GM19467 (cell line): ENCODE results near the gene NDUFA5.
"Not testable (repeated sequence)": the region's sequence is repeated elsewhere in the genome, so short reads cannot be mapped to it uniquely, and the experiment has no call there.

Source experiments
- ATAC-seq: cut with Tn5 transposase; IDR thresholded peaks from one replicate; pipeline ENCODE4 v1.9.1; 2021; ENCODE audit warnings: mild to moderate bottlenecking, moderate library complexity; ENCODE audit not compliant: unreplicated experiment

NDUFA5 gene

DNA sequence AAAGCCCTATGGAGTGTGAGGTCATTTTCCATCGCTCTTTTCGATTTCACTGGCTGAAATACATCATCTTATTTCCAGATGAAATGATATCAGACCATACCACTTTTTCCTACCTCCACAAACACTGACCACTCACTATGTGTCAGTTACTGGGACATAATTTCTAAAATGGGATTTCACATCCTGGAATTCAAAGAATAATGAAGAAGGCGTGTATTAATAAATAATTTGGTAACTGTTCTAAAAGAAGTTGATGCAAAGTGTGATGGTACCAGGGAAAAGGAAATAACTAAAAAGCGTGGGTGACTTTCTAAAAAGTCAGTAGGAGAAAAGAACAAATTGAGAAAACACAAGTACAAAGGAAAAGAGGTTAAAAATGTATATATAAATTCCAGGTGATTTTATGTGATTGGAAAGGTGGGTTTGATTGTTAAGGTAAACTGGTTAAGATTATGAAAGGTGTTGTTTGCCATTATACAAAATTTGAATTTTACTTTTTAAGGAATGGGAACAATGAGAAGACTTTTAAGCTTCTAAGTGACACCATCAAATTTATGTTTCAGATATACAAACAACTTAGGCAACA is 764 bp upstream of the NDUFA5 start:
- ATAC-seq: no peak

DNA sequence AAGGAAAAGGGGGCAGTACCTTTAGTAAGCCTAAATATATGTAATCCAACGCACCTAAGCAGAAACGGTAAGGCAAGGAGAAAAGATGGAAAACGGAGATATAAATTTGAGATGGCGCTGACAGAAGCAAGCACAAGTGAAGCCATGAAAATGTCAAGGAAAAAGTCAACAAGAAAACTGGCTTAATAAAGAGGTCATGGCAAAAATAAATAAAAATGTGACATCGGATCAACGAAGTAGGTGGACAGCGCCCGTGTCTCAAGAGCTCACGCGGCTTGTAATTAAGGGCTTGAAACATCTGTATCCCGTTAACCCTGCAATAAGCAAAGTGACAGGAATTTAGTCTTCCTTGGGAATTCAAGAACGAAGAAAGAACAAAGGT is 611 bp downstream of the NDUFA5 start:
- no peak for ATAC-seq

DNA sequence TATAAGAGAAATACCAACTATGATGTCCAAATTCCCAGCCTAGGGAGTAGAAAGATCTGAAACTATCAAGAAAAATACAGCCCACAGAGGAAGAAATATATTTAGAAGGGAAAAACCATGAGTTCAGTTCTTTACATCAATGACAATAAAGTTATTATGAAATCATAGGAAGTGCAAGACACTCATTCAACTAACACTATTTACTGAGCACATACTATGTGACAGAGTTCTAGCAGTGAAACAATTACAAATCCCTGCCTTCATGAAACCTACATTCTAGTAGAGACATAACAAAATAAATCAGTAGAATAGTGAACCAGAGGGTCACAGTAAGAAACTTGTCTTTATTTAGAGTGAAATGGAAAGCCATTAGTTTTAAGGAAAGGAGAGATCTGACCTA is 2.1 kb downstream of the NDUFA5 start:
- ATAC-seq: no peak

DNA sequence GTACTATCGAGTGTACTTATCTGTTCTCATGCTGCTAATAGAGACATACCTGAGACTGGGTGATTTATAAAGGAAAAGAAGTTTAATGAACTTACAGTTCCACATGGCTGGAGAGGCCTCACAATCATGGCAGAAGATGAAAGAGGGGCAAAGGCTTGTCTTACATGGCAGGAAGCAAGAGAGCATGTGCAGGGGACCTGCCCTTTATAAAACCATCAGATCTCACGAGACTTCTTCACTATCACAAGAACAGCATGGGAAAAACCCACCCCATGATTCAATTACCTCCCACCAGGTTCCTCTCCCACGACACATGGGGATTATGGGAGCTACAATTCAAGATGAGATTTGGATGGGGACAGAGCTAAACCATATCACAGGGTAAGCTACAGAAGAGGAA is 4.5 kb downstream of the NDUFA5 start:
- ATAC-seq: no peak

DNA sequence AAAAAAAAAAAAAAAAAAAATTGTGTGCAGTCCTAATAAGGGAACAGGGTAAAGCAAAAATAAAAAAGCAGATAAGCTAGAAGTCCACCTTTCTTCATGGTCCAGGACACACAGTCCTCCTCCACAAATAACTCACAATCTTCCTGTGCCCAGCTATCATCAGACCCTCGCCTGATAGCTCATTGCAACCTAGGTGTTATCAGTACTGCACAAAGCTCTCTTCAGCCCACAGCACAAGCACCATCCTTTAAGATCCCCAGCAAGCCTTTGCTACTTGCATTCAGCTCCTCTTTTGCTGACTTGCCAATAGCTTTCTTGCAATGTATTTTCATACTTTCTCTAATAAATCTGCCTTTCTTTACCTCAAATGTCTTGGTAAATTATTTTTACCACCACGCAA is 5.0 kb downstream of the NDUFA5 start:
- ATAC-seq: no peak

DNA sequence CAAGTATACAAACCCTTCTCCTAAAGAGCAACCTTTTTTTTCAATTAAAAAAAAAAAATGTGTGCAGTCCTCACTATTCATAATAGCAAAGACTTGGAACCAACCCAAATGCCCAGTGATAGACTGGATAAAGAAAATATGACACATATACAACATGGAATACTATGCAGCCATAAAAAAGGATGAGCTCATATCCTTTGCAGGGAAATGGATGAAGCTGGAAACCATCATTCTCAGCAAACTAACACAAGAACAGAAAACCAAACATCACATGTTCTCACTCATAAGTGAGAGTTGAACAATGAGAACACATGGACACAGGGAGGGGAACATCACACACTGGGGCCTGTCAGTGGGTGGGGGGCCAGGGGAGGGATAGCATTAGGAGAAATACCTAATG is 5.5 kb downstream of the NDUFA5 start:
- ATAC-seq: not testable (repeated sequence)

DNA sequence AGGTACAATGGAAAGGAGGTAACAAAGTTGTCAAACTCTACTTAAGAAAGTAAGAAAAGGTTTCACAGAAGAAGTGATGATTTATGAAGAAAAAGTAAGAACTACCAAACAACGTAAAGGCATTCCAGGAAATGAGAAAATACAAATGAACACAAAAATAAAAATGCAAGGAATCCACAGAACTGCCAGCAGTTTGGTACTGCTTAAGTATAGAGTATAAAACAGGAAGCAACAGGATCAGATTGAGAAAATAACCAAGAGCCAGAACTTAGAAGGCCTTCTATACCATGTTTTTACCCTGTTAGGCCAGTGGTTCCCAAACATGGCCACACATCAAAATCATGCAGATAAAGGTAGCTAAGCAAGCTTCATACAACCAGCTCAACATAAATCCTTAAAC is 9.2 kb downstream of the NDUFA5 start:
- no peak for ATAC-seq

DNA sequence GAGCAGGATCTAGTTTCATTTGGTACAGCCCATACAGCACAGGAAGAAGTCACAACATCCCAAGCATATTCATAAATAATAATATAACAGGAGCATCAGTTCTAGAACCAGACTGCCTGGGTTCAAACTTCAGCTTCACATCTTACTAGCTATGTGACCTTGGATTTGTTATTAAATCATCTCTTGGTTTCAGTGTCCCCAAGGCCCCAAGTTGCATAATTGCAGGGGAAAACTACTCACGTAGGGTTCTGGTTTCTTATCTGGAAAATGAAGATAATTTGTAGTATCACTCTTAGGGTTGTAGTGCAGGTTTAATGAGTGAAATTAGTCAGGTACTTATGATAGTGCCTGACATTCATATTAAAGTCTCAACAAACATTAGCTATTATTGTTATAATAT is 17.7 kb downstream of the NDUFA5 start:
- ATAC-seq: no peak

DNA sequence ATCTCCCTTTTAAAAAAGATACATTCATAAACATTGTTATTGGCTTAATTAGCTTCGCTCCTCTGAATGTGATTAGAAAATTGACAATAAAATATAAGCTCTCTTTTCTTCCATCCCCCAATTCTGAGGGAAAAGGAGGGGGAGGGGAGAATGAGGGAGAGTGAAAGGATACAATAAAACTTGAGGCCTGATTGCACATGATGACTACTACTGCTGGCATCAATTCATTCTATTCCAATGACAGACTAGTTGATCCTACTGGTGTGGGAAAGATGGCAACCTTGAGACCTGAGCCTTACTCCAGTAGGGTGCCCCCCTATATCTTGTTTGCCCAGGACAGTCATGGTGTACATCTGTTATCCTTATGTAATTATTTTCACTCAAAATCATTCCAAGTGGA is 18.7 kb downstream of the NDUFA5 start:
- no peak for ATAC-seq

DNA sequence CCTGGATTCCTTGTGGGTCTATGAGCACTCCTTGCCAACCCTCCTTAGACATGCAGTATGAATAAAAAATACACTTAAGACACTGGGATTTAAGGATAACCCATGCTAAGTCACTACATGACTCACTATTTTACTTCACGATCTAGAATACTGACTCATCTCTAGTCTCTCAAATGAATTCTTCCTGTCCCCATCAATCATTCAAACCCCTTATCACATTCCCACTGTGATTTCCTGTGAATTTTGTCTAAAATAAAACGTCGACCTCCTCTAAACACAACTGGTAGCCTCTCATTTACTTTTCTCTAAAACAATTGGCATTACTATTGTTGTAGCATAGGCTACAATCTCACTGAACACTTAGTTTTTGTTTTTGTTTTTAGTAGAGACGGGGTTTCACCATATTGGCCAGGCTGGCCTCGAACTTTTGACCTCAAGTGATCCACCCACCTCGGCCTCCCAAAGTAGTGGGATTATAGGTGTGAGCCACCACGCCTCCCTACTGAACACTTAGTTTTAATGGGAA is 19.4 kb downstream of the NDUFA5 start:
- no peak for ATAC-seq

DNA sequence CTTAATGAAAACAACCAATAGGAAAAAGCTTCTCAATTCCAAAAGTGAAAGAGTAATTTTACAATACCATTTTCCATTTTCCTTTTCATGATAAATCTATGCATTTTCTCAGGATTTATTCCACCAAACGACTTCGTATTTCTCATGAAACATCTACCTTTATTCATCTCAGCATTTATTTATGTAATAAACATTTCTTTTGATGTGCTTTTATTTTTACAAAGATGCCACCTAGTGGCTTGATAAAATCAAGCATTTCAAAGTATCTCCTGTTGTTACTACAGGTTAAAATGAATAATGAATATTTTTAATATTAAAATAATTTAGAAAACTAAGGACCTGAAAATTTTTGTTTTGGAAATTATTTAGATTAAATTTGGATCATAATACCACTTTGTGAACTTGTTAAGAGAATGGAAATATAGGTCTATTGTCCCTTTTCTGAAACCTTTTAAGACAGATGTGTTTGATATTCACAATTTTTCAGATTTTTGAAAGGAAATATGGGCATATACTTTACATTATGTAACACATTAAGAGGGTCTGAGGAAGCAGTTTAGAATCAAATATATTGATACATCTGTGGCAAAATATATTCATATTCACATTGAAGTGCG is 20.5 kb downstream of the NDUFA5 start:
- no peak for ATAC-seq

DNA sequence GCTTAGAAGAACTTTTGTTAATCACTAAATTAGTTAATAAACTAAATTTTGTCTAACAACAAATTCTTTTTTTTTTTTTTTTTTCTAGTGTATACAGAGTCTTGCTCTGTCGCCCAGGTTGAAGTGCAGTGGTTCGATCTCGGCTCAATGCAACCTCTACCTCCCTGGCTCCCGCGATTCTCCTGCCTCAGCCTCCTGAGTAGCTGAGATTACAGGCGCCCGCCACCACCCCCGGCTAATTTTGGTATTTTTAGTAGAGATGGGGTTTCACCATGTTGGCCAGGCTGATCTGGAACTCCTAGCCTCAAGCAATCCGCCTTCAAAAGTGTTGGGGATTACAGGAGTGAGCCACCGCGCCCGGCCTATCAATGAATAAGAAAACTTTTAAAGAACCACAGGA is 22.1 kb downstream of the NDUFA5 start:
- ATAC-seq: no peak

DNA sequence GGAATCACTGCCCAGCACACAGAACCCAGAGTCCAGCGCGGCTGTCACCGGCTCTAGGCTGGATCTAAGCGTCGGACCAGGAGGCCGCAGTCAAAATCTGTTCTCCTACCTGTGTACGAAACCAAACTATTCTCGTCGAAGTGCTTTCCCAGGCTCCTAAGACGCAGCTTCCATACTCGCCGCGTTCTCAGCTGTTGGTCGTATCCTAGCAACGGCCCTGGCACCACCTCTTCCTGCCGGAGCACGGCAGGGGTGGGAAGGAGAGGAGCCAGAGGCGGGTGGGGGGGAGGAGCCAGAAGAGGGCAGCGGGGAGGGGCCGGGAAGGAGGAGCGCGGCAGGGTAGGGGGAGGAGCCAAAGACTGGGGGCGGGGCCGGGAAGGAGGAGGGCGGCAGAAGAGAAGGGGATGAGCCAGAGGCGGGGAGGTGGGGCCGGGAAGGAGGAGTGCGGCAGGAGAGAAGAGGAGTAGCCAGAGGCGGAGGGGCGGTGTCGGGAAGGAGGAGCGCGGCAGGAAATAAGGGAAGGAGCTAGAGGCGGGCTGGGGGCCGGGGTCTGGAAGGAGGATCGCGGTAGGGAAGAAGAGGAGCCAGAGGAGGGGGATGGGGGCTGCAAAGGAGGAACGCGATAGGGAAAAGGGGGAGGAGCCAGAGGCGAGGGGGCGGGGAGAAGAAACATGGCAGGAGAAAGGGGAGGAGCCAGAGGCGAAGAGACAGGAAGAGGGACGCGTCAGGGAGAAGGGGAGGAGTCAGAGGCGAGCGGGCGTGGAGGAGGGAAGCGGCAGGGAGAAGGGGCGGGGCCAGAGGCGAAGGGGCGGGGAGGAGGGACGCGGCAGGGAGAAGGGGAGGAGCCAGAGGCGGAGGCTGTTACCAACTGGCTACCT is 23.0 kb downstream of the NDUFA5 start, which contains the start of gene IQUB:
Gene IQUB, minus strand, starts transcription at position 213 of the 878 bp plus-strand sequence. CDS start 22,255 bp downstream, outside the sequence.
- peak; percentile 74 for ATAC-seq

DNA sequence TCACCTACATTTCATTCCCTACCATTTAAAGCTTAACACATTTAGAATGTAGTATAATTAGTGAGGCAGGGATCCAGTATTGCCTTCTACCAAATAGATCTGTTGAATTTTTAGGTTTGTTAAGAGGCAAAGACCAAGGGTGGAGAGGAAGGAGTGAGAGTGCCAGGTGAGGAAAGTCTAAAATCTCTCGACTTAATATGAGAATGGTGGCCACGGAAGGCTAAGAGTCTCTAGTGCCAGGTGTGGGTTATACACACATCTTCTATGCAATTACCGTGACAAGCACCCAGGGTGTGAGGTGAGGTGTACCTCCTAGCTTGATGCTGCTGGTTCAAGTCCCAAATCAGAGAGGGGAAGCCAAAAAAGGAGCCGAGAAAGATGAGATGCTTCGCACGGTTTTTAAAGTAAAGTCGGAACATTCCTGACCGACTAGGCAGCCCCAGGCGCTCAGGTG is 23.7 kb downstream of the NDUFA5 start:
- ATAC-seq: peak; percentile 12

DNA sequence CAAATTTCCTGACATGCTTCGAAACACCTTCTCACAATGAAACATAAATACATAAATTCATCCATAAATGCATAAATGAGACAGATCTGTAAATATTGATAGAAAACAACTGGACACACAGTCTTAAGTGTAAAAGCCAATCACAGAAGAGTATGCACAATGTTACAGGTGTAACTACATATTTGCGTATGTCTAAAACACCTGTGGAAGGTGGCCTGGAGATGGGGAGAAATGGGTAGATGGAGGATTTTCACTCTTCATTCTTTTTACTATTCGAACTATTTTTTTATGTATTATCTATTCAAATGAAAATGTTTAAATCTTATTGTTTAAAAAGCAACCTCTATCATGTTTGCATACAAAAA is 24.1 kb downstream of the NDUFA5 start:
- no peak for ATAC-seq

DNA sequence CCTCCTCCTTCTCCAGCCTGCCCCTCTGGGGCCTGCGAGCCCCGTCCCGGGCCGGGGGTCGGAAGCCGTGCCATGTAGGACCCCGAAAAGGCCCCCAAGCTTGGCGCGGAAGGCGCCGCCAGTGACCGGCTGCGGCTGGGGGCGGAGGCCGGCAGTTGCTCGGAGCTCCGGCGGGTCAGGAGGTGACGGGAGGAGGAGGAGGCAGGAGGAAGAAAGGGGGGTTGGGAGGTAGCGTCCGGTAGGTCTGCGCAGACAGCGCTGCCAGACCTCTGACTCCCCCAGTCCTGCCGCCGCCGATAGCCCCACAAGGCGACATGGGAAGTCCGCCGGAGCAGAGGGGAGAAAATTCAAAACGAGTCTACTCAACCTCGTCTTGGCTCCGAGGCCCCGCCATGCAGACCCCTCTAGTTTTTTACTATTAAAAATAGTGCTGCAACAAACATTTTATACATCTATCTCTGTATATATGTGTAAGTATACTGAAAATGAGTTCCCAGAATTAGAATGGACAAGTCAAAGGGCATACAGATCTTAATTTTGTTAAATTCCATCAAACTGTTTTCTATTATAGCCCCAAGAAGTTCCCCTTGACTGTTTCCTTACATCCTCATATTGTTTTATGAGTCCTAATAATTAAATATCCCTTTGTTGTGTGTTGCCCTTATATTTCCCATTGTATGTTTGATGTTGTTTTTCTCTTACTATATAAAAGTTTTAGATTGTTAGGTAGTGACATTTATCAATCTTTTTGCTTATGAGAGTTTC is 24.6 kb downstream of the NDUFA5 start:
- ATAC-seq: not testable (repeated sequence)

DNA sequence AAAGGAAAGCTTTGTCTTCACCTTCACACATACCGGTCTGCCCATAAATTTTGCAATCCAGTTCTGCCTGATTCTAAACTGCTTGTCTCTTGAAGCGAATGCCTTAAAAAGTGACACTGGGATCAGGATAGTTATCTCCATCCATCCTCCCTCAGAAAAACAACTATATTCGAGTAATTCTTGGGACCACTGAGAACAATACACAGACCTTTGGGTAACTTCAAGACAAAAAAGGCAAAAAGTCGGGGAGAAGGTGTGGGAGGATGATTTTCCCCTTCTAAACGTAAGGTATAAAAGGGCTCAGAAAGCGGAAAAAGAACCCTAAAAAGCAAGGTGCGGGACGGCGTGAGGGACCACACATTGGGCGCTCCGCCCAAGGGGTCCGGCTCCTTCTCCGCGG is 25.3 kb downstream of the NDUFA5 start:
- ATAC-seq: not testable (repeated sequence)

DNA sequence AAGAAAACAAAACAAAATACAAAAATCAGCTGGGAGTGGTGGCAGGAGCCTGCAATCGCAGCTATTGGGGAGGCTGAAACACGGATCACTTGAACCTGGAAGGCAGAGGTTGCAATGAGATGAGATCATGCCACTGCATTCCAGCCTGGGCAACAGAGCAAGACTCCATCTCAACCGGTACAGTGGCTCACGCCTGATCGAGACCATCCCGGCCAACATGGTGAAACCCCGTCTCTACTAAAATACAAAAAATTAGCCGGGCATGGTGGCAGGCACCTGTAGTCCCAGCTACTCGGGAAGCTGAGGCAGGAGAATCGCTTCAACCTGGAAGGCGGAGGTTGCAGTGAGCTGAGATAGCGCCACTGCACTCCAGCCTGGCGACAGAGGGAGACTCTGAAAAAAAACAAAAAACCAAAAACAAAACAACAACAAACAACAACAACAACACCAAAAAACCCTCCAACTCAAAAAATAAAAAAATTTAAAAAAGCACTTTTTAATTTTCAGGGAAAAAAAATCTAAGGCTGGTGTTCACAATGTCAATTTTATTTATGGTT is 27.5 kb downstream of the NDUFA5 start:
- not testable (repeated sequence) for ATAC-seq

DNA sequence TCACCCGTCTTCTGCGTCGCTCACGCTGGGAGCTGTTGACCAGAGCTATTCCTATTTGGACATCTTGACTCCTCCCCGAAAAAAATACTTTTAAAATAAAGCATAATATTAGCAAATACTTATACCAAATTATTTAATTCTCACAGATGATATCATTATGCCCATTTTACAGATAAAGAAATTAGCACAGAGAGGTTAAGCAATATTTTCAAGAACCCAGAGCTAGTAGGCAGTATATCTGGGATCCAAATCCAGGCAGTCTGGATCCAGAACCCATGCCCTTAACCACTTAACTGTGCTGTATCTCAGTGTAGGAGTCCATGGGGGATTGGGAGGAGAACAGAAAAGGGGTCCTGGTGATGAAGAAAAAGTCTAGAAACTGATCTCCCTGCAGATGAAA is 29.4 kb downstream of the NDUFA5 start:
- ATAC-seq: no peak

DNA sequence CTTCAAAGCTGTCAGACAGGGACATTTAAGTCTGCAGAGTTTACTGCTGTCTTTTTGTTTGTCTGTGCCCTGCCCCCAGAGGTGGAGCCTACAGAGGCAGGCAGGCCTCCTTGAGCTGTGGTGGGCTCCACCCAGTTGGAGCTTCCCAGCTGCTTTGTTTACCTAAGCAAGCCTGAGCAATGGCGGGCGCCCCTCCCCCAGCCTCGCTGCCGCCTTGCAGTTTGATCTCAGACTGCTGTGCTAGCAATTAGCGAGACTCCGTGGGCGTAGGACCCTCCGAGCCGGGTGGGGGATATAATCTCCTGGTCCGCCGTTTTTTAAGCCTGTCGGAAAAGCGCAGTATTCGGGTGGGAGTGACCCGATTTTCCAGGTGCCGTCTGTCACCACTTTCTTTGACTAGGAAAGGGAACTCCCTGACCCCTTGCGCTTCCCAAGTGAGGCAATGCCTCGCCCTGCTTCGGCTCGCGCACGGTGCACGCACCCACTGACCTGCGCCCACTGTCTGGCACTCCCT is 29.8 kb downstream of the NDUFA5 start:
- not testable (repeated sequence) for ATAC-seq
